D721Med (cell line): ENCODE results near the gene OTUB1.

Experiments used
- DNase-seq: peaks from one replicate; pipeline ENCODE4 v3.0.0; 2011; ENCODE audit warnings: low spot score; ENCODE audit not compliant: insufficient read length
- FAIRE-seq: peaks from 2 replicates; lab custom pipeline; 2011; peaks lifted over from hg19 to GRCh38; lab: Jason Lieb, UNC
- CTCF ChIP-seq: IDR thresholded peaks from 2 replicates; pipeline ENCODE4 v1.5.1; 2012; ENCODE audit warnings: mild to moderate bottlenecking, control low read depth; ENCODE audit not compliant: insufficient read depth; ENCODE audit errors: missing control alignments

The OTUB1 gene

GRCh38 chr11:64007160-64007628, 21.0 kb downstream of the OTUB1 start:
- DNase-seq (no peak), FAIRE-seq (no peak)
- TF ChIP-seq CTCF = no peak

- FAIRE-seq = no peak
- DNase-seq = no peak
- no peak for TF ChIP-seq CTCF
Measured at GRCh38 chr11:64007629-64008282, 21.5 kb downstream of the OTUB1 start.

GRCh38 chr11:64008283-64008913, 22.2 kb downstream of the OTUB1 start:
- DNase-seq = no peak
- no peak for TF ChIP-seq CTCF
- no peak for FAIRE-seq

GRCh38 chr11:64008914-64009633, 22.8 kb downstream of the OTUB1 start:
- no peak for TF ChIP-seq CTCF
- FAIRE-seq = no peak

GRCh38 chr11:64009710-64010109, 23.5 kb downstream of the OTUB1 start:
- DNase-seq (no peak), FAIRE-seq (no peak)
- no peak for TF ChIP-seq CTCF

More at GRCh38 chr11:64008914-64009633, 22.8 kb downstream of the OTUB1 start:
- DNase-seq = no peak

GRCh38 chr11:64010783-64011182, 24.5 kb downstream of the OTUB1 start:
- FAIRE-seq (no peak), DNase-seq (no peak)
- TF ChIP-seq CTCF = no peak
